Neural progenitor cell (in vitro differentiated cells): ENCODE results near the gene IFNGR2. TPM values are rescaled to one million over a fixed set of nuclear protein-coding genes. Genes with fewer than 3 reads are reported as not detected.

Experiments
- DNase-seq: peaks from one replicate; pipeline ENCODE4 v3.0.0-alpha.2; 2016; ENCODE audit warnings: low spot score
- H2AFZ ChIP-seq: fragments of 200-600 bp; sonication (generic); replicated peaks from 2 replicates; pipeline ENCODE4 v1.6.1; 2016; ENCODE audit warnings: antibody characterized with exemption
- H3F3A ChIP-seq: fragments of 200-600 bp; sonication (generic); 2 replicates; pipeline ENCODE4 v1.6.1; 2016; ENCODE audit warnings: antibody characterized with exemption, low read depth
- H3K27ac ChIP-seq: fragments of 200-600 bp; sonication (generic); 2 replicates; pipeline ENCODE4 v1.5.1; 2016; ENCODE audit warnings: mild to moderate bottlenecking
- H3K27me3 ChIP-seq: fragments of 200-600 bp; sonication (generic); 2 replicates; pipeline ENCODE4 v1.6.1; 2016; ENCODE audit warnings: mild to moderate bottlenecking, moderate library complexity
- H3K36me3 ChIP-seq: fragments of 200-600 bp; sonication (generic); 2 replicates; pipeline ENCODE4 v1.5.1; 2016
- H3K4me1 ChIP-seq: fragments of 200-600 bp; sonication (generic); 2 replicates; pipeline ENCODE4 v1.6.1; 2016; ENCODE audit warnings: mixed run types
- H3K4me2 ChIP-seq: fragments of 200-600 bp; sonication (generic); 2 replicates; pipeline ENCODE4 v1.6.1; 2016
- H3K4me3 ChIP-seq: fragments of 200-600 bp; sonication (generic); 2 replicates; pipeline ENCODE4 v1.5.1; 2016
- H3K79me2 ChIP-seq: fragments of 200-600 bp; sonication (generic); 2 replicates; pipeline ENCODE4 v1.6.1; 2016; ENCODE audit warnings: low read depth
- H3K9ac ChIP-seq: fragments of 200-600 bp; sonication (generic); 2 replicates; pipeline ENCODE4 v1.6.1; 2016
- H3K9me3 ChIP-seq: fragments of 200-600 bp; sonication (generic); 2 replicates; pipeline ENCODE4 v1.5.1; 2016; ENCODE audit warnings: low read depth
- H4K20me1 ChIP-seq: fragments of 200-600 bp; sonication (generic); 2 replicates; pipeline ENCODE4 v1.6.1; 2016; ENCODE audit warnings: low read depth
- H3K27ac Mint-ChIP-seq: 3 replicates; pipeline ENCODE4 v1.8.0; 2021; ENCODE audit warnings: mixed read lengths
- H3K27me3 Mint-ChIP-seq: 2 replicates; pipeline ENCODE4 v1.8.0; 2022; ENCODE audit warnings: low read depth, mild to moderate bottlenecking, inconsistent platforms, moderate library complexity, mixed read lengths; ENCODE audit not compliant: insufficient read depth
- H3K36me3 Mint-ChIP-seq: 3 replicates; pipeline ENCODE4 v1.8.0; 2021; ENCODE audit warnings: mixed read lengths
- H3K4me1 Mint-ChIP-seq: 3 replicates; pipeline ENCODE4 v1.8.0; 2021; ENCODE audit warnings: mixed read lengths
- H3K4me3 Mint-ChIP-seq: 3 replicates; pipeline ENCODE4 v1.8.0; 2021; ENCODE audit warnings: mild to moderate bottlenecking, moderate library complexity, mixed read lengths
- H3K9me3 Mint-ChIP-seq: 3 replicates; pipeline ENCODE4 v1.8.0; 2020; ENCODE audit warnings: mixed read lengths
- EZH2 ChIP-seq: fragments of 200-600 bp; sonication (generic); IDR thresholded peaks from 2 replicates; pipeline ENCODE4 v1.6.1; 2017; ENCODE audit warnings: antibody characterized with exemption, mild to moderate bottlenecking, moderate library complexity
- EZH2phosphoT487 ChIP-seq: fragments of 200-600 bp; sonication (generic); IDR thresholded peaks from 2 replicates; pipeline ENCODE4 v1.6.1; 2017; ENCODE audit warnings: antibody characterized with exemption
- total RNA-seq: library from RNA; depleted of rRNA; stranded (reverse); fragments of >200 nt; gene quantifications from 2 replicates; pipeline ENCODE4 v1.2.3, GENCODE V29; 2015; ENCODE audit warnings: low replicate concordance
- TF ChIP-seq, protein P1 (sequence below): fragments of 200-600 bp; sonication (generic); IDR thresholded peaks from 2 replicates; pipeline ENCODE4 v1.5.1; 2017; ENCODE audit warnings: antibody characterized with exemption, mild to moderate bottlenecking

IFNGR2 gene
- total RNA-seq, 1 donor from 2014 or later: 50.6 TPM

GRCh38 chr21:33384841-33385331 lies 18.3 kb upstream of the IFNGR2 start:
- Histone ChIP-seq H3K79me2 (no peaks in the 10 kb centered on the region), H3K9ac (no peak overlapping the region), H3K9me3 (no peaks in the 10 kb centered on the region), H3K27ac (no peak overlapping the region), H3F3A (no peaks in the 10 kb centered on the region), H3K4me2 (no peak overlapping the region), H3K4me3 (no peak overlapping the region), H3K36me3 (no peaks in the 10 kb centered on the region), H4K20me1 (no peaks in the 10 kb centered on the region), H2AFZ (peak overlapping the region; percentile 17), H3K27me3 (no peaks in the 10 kb centered on the region), H3K4me1 (no peaks in the 10 kb centered on the region)
- Mint-ChIP-seq H3K27me3 (peaks cover 6% of the 10 kb centered on the region), H3K4me1 (peaks cover 15% of the 10 kb centered on the region), H3K9me3 (no peaks in the 10 kb centered on the region), H3K36me3 (no peaks in the 10 kb centered on the region), H3K4me3 (no peak overlapping the region), H3K27ac (no peak overlapping the region)
- no peak for DNase-seq
- no peak for TF ChIP-seq EZH2
- no peak for TF ChIP-seq EZH2phosphoT487

GRCh38 chr21:33386222-33386784 lies 16.9 kb upstream of the IFNGR2 start:
- no peak overlapping the region for H3K27ac Mint-ChIP-seq
- peaks cover 5% of the 10 kb centered on the region for H3K27me3 Mint-ChIP-seq
- H3K4me3 Mint-ChIP-seq: no peak overlapping the region
- no peaks in the 10 kb centered on the region for H3K9me3 Mint-ChIP-seq
- H3K9me3 ChIP-seq: no peaks in the 10 kb centered on the region
- no peak overlapping the region for H3K4me2 ChIP-seq
- H2AFZ ChIP-seq: no peak overlapping the region
- no peak overlapping the region for H3K9ac ChIP-seq
- no peaks in the 10 kb centered on the region for H4K20me1 ChIP-seq
- H3K79me2 ChIP-seq: no peaks in the 10 kb centered on the region
- H3F3A ChIP-seq: no peaks in the 10 kb centered on the region
- peak; percentile 9 for DNase-seq
- no peaks in the 10 kb centered on the region for H3K4me1 ChIP-seq
- H3K27ac ChIP-seq: no peak overlapping the region
- no peaks in the 10 kb centered on the region for H3K27me3 ChIP-seq
- no peak for TF ChIP-seq EZH2
- TF ChIP-seq, protein P1, sequence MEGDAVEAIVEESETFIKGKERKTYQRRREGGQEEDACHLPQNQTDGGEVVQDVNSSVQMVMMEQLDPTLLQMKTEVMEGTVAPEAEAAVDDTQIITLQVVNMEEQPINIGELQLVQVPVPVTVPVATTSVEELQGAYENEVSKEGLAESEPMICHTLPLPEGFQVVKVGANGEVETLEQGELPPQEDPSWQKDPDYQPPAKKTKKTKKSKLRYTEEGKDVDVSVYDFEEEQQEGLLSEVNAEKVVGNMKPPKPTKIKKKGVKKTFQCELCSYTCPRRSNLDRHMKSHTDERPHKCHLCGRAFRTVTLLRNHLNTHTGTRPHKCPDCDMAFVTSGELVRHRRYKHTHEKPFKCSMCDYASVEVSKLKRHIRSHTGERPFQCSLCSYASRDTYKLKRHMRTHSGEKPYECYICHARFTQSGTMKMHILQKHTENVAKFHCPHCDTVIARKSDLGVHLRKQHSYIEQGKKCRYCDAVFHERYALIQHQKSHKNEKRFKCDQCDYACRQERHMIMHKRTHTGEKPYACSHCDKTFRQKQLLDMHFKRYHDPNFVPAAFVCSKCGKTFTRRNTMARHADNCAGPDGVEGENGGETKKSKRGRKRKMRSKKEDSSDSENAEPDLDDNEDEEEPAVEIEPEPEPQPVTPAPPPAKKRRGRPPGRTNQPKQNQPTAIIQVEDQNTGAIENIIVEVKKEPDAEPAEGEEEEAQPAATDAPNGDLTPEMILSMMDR: peak; percentile 47
- H3K4me1 Mint-ChIP-seq: peaks cover 15% of the 10 kb centered on the region
- H3K36me3 Mint-ChIP-seq: no peaks in the 10 kb centered on the region
- no peaks in the 10 kb centered on the region for H3K36me3 ChIP-seq
- H3K4me3 ChIP-seq: no peak overlapping the region

DNA sequence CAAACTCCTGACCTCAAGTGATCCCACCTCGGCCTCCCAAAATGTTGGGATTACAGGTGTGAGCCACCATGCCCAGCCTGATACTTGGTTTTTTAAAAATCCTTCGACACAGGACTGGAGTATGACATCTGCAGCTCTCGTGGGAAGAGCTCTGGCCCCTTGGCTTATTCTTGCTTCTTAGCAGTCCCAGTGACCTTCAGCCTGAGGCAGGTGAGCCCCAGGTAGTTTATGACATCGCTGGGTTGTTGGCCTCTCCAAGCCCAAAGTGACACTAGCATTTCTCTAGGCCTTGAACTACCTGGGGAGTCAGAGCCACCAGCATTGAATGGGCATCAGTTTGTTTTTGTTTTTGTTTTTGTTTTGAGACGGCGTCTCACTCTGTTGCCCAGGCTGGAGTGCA lies 15.9 kb upstream of the IFNGR2 start:
- Histone ChIP-seq H3K9ac (no peak overlapping the region), H3K79me2 (no peaks in the 10 kb centered on the region), H3F3A (peaks cover 3% of the 10 kb centered on the region), H3K9me3 (no peaks in the 10 kb centered on the region), H4K20me1 (no peaks in the 10 kb centered on the region), H2AFZ (no peak overlapping the region), H3K4me3 (no peak overlapping the region), H3K4me1 (peaks cover 4% of the 10 kb centered on the region), H3K4me2 (no peak overlapping the region), H3K27me3 (no peaks in the 10 kb centered on the region), H3K36me3 (no peaks in the 10 kb centered on the region), H3K27ac (no peak overlapping the region)
- Mint-ChIP-seq H3K27me3 (peaks cover 6% of the 10 kb centered on the region), H3K9me3 (no peaks in the 10 kb centered on the region), H3K36me3 (no peaks in the 10 kb centered on the region), H3K4me1 (peaks cover 15% of the 10 kb centered on the region), H3K4me3 (no peak overlapping the region), H3K27ac (no peak overlapping the region)
- no peak for TF ChIP-seq EZH2
- no peak for TF ChIP-seq EZH2phosphoT487
- TF ChIP-seq, protein P1: no peak
- no peak for DNase-seq

GRCh38 chr21:33388188-33388587 lies 15.0 kb upstream of the IFNGR2 start:
- DNase-seq: no peak
- Mint-ChIP-seq H3K4me1 (peaks cover 11% of the 10 kb centered on the region), H3K27me3 (peaks cover 5% of the 10 kb centered on the region), H3K4me3 (no peak overlapping the region), H3K36me3 (no peaks in the 10 kb centered on the region), H3K27ac (no peak overlapping the region), H3K9me3 (no peaks in the 10 kb centered on the region)
- Histone ChIP-seq H3F3A (peaks cover 7% of the 10 kb centered on the region), H3K9me3 (no peaks in the 10 kb centered on the region), H3K36me3 (no peaks in the 10 kb centered on the region), H3K4me1 (peaks cover 9% of the 10 kb centered on the region), H3K4me3 (no peak overlapping the region), H3K79me2 (no peaks in the 10 kb centered on the region), H3K27me3 (no peaks in the 10 kb centered on the region), H3K27ac (no peak overlapping the region), H3K9ac (no peak overlapping the region), H2AFZ (no peak overlapping the region), H4K20me1 (no peaks in the 10 kb centered on the region), H3K4me2 (no peak overlapping the region)
- TF ChIP-seq EZH2phosphoT487 (no peak), EZH2 (no peak)
- TF ChIP-seq, protein P1: no peak
